Activated naive CD8-positive, alpha-beta T cell (primary cell): ENCODE measurements around the gene GKN1.

Experiments
- H3K27ac Mint-ChIP-seq: one replicate; pipeline ENCODE4 v1.8.0; 2021; ENCODE audit warnings: mixed read lengths
- H3K27me3 Mint-ChIP-seq: one replicate; pipeline ENCODE4 v1.8.0; 2021; ENCODE audit warnings: mixed read lengths
- H3K36me3 Mint-ChIP-seq: one replicate; pipeline ENCODE4 v1.8.0; 2021; ENCODE audit warnings: mixed read lengths
- H3K4me1 Mint-ChIP-seq: one replicate; pipeline ENCODE4 v1.8.0; 2021; ENCODE audit warnings: low read depth, mixed read lengths
- H3K4me3 Mint-ChIP-seq: one replicate; pipeline ENCODE4 v1.8.0; 2021; ENCODE audit warnings: mild to moderate bottlenecking, mixed read lengths
- H3K9me3 Mint-ChIP-seq: one replicate; pipeline ENCODE4 v1.8.0; 2021; ENCODE audit warnings: low read depth, mixed read lengths

Gene GKN1

GRCh38 chr2:68974251-68974650 is at the start of gene GKN1:
Gene GKN1, plus strand, starts transcription at chr2:68974636. Its CDS starts 42 bp downstream, at chr2:68974678.
- H3K36me3 Mint-ChIP-seq = no peaks in the 10 kb centered on the region
- H3K4me1 Mint-ChIP-seq = no peaks in the 10 kb centered on the region
- no peaks in the 10 kb centered on the region for H3K9me3 Mint-ChIP-seq
- peaks cover 4% of the 10 kb centered on the region for H3K27me3 Mint-ChIP-seq
- no peak within 1 kb of the TSS for H3K4me3 Mint-ChIP-seq
- no peak within 1 kb of the TSS for H3K27ac Mint-ChIP-seq

GRCh38 chr2:68925295-68925896 is 49.0 kb upstream of the GKN1 start:
- Mint-ChIP-seq H3K27ac (no peak overlapping the region), H3K27me3 (peaks cover 3% of the 10 kb centered on the region), H3K4me1 (peaks cover 2% of the 10 kb centered on the region), H3K36me3 (no peaks in the 10 kb centered on the region), H3K9me3 (no peaks in the 10 kb centered on the region), H3K4me3 (no peak overlapping the region)

- Mint-ChIP-seq H3K4me1 (peaks cover 2% of the 10 kb centered on the region), H3K27me3 (peaks cover 3% of the 10 kb centered on the region), H3K36me3 (no peaks in the 10 kb centered on the region), H3K4me3 (no peak overlapping the region), H3K27ac (no peak overlapping the region), H3K9me3 (no peaks in the 10 kb centered on the region)
These were observed 47.6 kb upstream of the GKN1 start for GRCh38 chr2:68926796-68927195.

- Mint-ChIP-seq H3K27me3 (no peaks in the 10 kb centered on the region), H3K4me3 (no peak overlapping the region), H3K9me3 (no peaks in the 10 kb centered on the region), H3K4me1 (no peaks in the 10 kb centered on the region), H3K27ac (no peak overlapping the region), H3K36me3 (no peaks in the 10 kb centered on the region)
These were observed 43.2 kb upstream of the GKN1 start for GRCh38 chr2:68931149-68931711.

GRCh38 chr2:68931799-68932198 is 42.6 kb upstream of the GKN1 start:
- no peaks in the 10 kb centered on the region for H3K36me3 Mint-ChIP-seq
- H3K4me3 Mint-ChIP-seq = no peak overlapping the region

GRCh38 chr2:68932402-68932801 is 42.0 kb upstream of the GKN1 start:
- Mint-ChIP-seq H3K9me3 (no peaks in the 10 kb centered on the region), H3K27me3 (no peaks in the 10 kb centered on the region), H3K27ac (no peak overlapping the region), H3K4me1 (no peaks in the 10 kb centered on the region), H3K4me3 (no peak overlapping the region), H3K36me3 (no peaks in the 10 kb centered on the region)

More at GRCh38 chr2:68931799-68932198, 42.6 kb upstream of the GKN1 start:
- Mint-ChIP-seq H3K4me1 (no peaks in the 10 kb centered on the region), H3K27ac (no peak overlapping the region), H3K9me3 (no peaks in the 10 kb centered on the region), H3K27me3 (no peaks in the 10 kb centered on the region)

GRCh38 chr2:68934021-68934420 is 40.4 kb upstream of the GKN1 start:
- no peaks in the 10 kb centered on the region for H3K36me3 Mint-ChIP-seq
- no peak overlapping the region for H3K4me3 Mint-ChIP-seq
- H3K9me3 Mint-ChIP-seq = peaks cover 3% of the 10 kb centered on the region
- H3K4me1 Mint-ChIP-seq = no peaks in the 10 kb centered on the region
- no peak overlapping the region for H3K27ac Mint-ChIP-seq
- no peaks in the 10 kb centered on the region for H3K27me3 Mint-ChIP-seq

- Mint-ChIP-seq H3K36me3 (peaks cover 3% of the 10 kb centered on the region), H3K4me1 (no peaks in the 10 kb centered on the region), H3K27ac (no peak overlapping the region), H3K27me3 (no peaks in the 10 kb centered on the region), H3K4me3 (no peak overlapping the region), H3K9me3 (peaks cover 4% of the 10 kb centered on the region)
These were observed 39.0 kb upstream of the GKN1 start for GRCh38 chr2:68935471-68935870.

GRCh38 chr2:68936427-68936826 is 38.0 kb upstream of the GKN1 start:
- Mint-ChIP-seq H3K4me1 (no peaks in the 10 kb centered on the region), H3K27me3 (peaks cover 4% of the 10 kb centered on the region), H3K4me3 (no peak overlapping the region), H3K9me3 (peaks cover 4% of the 10 kb centered on the region), H3K27ac (no peak overlapping the region), H3K36me3 (peaks cover 3% of the 10 kb centered on the region)

- Mint-ChIP-seq H3K4me3 (no peak overlapping the region), H3K4me1 (no peaks in the 10 kb centered on the region), H3K27ac (no peak overlapping the region), H3K9me3 (peaks cover 4% of the 10 kb centered on the region), H3K27me3 (peaks cover 6% of the 10 kb centered on the region), H3K36me3 (peaks cover 3% of the 10 kb centered on the region)
These were observed 37.5 kb upstream of the GKN1 start for GRCh38 chr2:68936889-68937288.

GRCh38 chr2:68937346-68938055 is 36.9 kb upstream of the GKN1 start:
- Mint-ChIP-seq H3K27ac (no peak overlapping the region), H3K4me3 (no peak overlapping the region), H3K36me3 (peaks cover 3% of the 10 kb centered on the region), H3K9me3 (peaks cover 4% of the 10 kb centered on the region), H3K4me1 (no peaks in the 10 kb centered on the region), H3K27me3 (peaks cover 8% of the 10 kb centered on the region)

- Mint-ChIP-seq H3K4me3 (no peak overlapping the region), H3K36me3 (peaks cover 3% of the 10 kb centered on the region), H3K27ac (no peak overlapping the region), H3K27me3 (peaks cover 11% of the 10 kb centered on the region), H3K9me3 (peaks cover 4% of the 10 kb centered on the region), H3K4me1 (peaks cover 1% of the 10 kb centered on the region)
These were observed 35.5 kb upstream of the GKN1 start for GRCh38 chr2:68938938-68939337.

GRCh38 chr2:68939962-68940361 is 34.5 kb upstream of the GKN1 start:
- Mint-ChIP-seq H3K4me1 (peaks cover 1% of the 10 kb centered on the region), H3K4me3 (no peak overlapping the region), H3K9me3 (peaks cover 4% of the 10 kb centered on the region), H3K27ac (no peak overlapping the region), H3K27me3 (peaks cover 11% of the 10 kb centered on the region), H3K36me3 (peaks cover 3% of the 10 kb centered on the region)

GRCh38 chr2:68940369-68940768 is 34.1 kb upstream of the GKN1 start:
- H3K4me3 Mint-ChIP-seq = no peak overlapping the region
- peaks cover 1% of the 10 kb centered on the region for H3K4me1 Mint-ChIP-seq
- H3K36me3 Mint-ChIP-seq = peaks cover 3% of the 10 kb centered on the region
- H3K9me3 Mint-ChIP-seq = peaks cover 4% of the 10 kb centered on the region
- H3K27ac Mint-ChIP-seq = no peak overlapping the region
- peaks cover 11% of the 10 kb centered on the region for H3K27me3 Mint-ChIP-seq

- H3K4me3 Mint-ChIP-seq = no peak overlapping the region
- peaks cover 1% of the 10 kb centered on the region for H3K4me1 Mint-ChIP-seq
- H3K9me3 Mint-ChIP-seq = peaks cover 4% of the 10 kb centered on the region
- peaks cover 11% of the 10 kb centered on the region for H3K27me3 Mint-ChIP-seq
- H3K36me3 Mint-ChIP-seq = peaks cover 3% of the 10 kb centered on the region
- H3K27ac Mint-ChIP-seq = no peak overlapping the region
These were observed 31.6 kb upstream of the GKN1 start for GRCh38 chr2:68942827-68943226.
